Central memory CD8-positive, alpha-beta T cell (primary cell): Measurements from ENCODE around the gene MPRIP.
"Not testable (repeated sequence)": the region's sequence is repeated elsewhere in the genome, so short reads cannot be mapped to it uniquely, and the experiment has no call there.

ENCODE experiments used
- ATAC-seq: fragments of 150-1000 bp; cut with Tn5 transposase; replicated peaks from 2 replicates; pipeline ENCODE4 v1.10.0; 2022; ENCODE audit warnings: mild to moderate bottlenecking, moderate FRiP score, moderate number of reproducible peaks; ENCODE audit not compliant: poor library complexity, severe bottlenecking; ENCODE audit errors: extremely low read depth
- DNase-seq, 2 donors: peaks; one replicate each; pipeline ENCODE4 v3.0.0; 2021; ENCODE audit warnings: low spot score in 2 of 2
- H3K27ac Mint-ChIP-seq: one replicate; pipeline ENCODE4 v1.8.0; 2022; ENCODE audit warnings: low read depth, mild to moderate bottlenecking, moderate library complexity, mixed read lengths
- H3K27me3 Mint-ChIP-seq: one replicate; pipeline ENCODE4 v1.8.0; 2022; ENCODE audit warnings: mixed read lengths
- H3K36me3 Mint-ChIP-seq: one replicate; pipeline ENCODE4 v1.8.0; 2022; ENCODE audit warnings: mild to moderate bottlenecking, moderate library complexity, mixed read lengths; ENCODE audit not compliant: insufficient read depth
- H3K4me1 Mint-ChIP-seq: one replicate; pipeline ENCODE4 v1.8.0; 2022; ENCODE audit warnings: mixed read lengths
- H3K4me3 Mint-ChIP-seq: one replicate; pipeline ENCODE4 v1.8.0; 2022; ENCODE audit warnings: mild to moderate bottlenecking, moderate library complexity, mixed read lengths
- H3K9me3 Mint-ChIP-seq: one replicate; pipeline ENCODE4 v1.8.0; 2022; ENCODE audit warnings: mixed read lengths

Gene MPRIP

DNA sequence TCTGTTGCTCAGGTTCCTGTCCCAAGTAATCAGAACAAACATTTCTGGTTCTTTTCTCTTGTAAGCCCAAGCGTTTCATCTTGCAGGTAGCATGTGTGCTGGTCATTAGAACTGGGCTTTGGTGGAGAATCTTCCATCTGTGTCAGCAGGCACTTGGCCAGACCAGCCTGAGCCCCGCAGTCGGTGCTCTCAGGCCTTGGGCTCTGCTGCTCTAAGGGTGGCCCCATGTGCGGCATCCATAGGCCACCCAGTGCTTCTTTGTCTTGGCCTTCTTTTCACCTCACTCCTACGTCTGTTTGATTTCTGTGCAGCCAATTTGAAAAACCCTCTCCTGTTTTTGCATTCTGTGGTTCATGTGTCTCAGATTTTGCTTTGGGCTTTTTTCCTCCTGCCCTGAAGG is 112.3 kb downstream of the MPRIP start:
- peaks cover 24% of the 10 kb centered on the region for H3K4me1 Mint-ChIP-seq
- H3K27me3 Mint-ChIP-seq: no peaks in the 10 kb centered on the region
- DNase-seq (no peak), ATAC-seq (no peak)
- peak overlapping the region; percentile 16 for H3K27ac Mint-ChIP-seq
- peaks cover 35% of the 10 kb centered on the region for H3K36me3 Mint-ChIP-seq
- no peak overlapping the region for H3K4me3 Mint-ChIP-seq
- H3K9me3 Mint-ChIP-seq: no peaks in the 10 kb centered on the region

DNA sequence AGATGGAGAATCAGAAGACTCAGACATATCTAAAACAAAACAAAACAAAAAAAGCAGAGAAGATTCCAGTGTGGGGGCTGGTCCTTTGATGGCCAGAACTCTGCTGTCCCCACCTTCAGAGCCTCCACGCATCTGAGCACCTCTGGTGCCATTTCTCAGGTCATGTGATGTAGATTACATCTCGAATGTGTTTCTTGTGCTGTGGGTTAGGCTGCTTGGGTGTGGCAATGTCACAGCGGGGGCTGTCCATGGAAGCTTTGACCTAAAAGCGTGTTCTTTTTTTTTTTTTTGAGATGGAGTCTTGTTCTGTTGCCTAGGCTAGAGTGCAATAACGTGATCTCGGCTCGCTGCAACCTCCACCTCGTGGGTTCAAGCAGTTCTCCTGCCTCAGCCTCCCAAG is 112.7 kb downstream of the MPRIP start:
- peaks cover 24% of the 10 kb centered on the region for H3K4me1 Mint-ChIP-seq
- no peaks in the 10 kb centered on the region for H3K9me3 Mint-ChIP-seq
- no peak overlapping the region for H3K4me3 Mint-ChIP-seq
- DNase-seq: no peak
- H3K27me3 Mint-ChIP-seq: no peaks in the 10 kb centered on the region
- no peak for ATAC-seq
- H3K27ac Mint-ChIP-seq: peak overlapping the region; percentile 16
- peaks cover 34% of the 10 kb centered on the region for H3K36me3 Mint-ChIP-seq

DNA sequence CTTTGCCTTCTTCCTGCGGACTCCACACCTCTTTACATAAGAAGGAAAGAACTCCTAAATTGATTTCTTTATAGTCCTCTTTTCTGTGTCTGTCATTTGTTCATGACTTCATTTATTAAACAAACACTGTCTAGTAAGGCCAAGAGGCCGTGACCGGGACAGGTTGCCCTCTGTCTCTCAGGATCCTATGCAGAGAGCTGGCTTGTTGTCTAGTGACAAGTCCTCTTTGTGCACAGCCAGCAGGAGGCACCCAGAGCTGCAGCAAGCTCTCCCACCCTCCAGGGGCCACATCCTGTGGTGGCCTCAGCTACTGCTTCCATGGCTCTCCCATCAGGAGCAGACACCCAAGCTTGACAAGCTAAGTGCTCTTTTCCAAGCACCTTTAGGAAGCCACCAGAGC is 113.3 kb downstream of the MPRIP start:
- ATAC-seq (no peak), DNase-seq (no peak)
- Mint-ChIP-seq H3K9me3 (no peaks in the 10 kb centered on the region), H3K4me1 (peaks cover 24% of the 10 kb centered on the region), H3K4me3 (no peak overlapping the region), H3K27me3 (no peaks in the 10 kb centered on the region), H3K27ac (no peak overlapping the region), H3K36me3 (peaks cover 34% of the 10 kb centered on the region)

DNA sequence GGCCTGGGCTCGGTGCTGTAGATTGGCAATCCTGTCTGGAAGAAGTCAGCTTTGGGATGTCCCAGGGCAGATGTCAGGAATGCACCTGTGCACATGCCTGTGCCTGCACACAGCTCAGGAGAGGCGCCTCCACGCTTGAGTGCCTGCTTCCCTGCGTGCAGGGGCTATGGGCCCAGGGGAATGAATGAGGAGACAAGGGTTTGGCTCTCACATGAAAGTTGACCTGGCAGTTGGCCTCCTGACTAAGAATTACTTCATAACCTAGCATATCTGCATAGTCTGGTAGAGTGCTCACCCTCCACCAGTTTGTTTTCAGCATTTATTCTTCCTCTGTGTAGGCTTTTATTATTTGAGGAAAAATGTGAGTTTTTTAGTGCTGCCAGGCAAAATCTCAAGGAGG is 113.8 kb downstream of the MPRIP start:
- Mint-ChIP-seq H3K9me3 (no peaks in the 10 kb centered on the region), H3K4me3 (no peak overlapping the region), H3K27ac (no peak overlapping the region), H3K36me3 (peaks cover 34% of the 10 kb centered on the region), H3K27me3 (no peaks in the 10 kb centered on the region), H3K4me1 (peaks cover 24% of the 10 kb centered on the region)
- no peak for ATAC-seq
- DNase-seq: no peak

DNA sequence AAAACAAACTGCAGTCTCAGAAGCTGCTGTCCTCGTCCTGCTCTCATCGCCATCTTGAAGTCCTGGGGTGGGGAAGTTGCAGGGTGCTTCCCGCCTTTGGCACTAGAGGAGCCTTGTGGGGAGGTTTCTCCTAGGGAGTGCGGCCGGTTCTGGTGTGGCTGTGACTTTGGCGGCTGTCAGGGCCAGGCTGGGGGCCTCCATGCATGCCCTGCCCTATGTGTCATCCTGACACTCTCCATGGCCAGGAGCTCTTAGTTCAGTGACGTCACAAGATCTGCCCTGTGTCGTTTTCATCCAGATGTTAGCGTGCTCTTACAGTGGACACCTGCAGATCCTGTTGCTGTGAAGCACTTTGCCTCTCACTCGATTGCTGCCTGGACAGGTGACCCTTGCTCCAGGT is 114.3 kb downstream of the MPRIP start:
- Mint-ChIP-seq H3K4me1 (peaks cover 24% of the 10 kb centered on the region), H3K36me3 (peaks cover 35% of the 10 kb centered on the region), H3K4me3 (no peak overlapping the region), H3K27ac (no peak overlapping the region), H3K9me3 (no peaks in the 10 kb centered on the region), H3K27me3 (no peaks in the 10 kb centered on the region)
- ATAC-seq: no peak
- DNase-seq: no peak

DNA sequence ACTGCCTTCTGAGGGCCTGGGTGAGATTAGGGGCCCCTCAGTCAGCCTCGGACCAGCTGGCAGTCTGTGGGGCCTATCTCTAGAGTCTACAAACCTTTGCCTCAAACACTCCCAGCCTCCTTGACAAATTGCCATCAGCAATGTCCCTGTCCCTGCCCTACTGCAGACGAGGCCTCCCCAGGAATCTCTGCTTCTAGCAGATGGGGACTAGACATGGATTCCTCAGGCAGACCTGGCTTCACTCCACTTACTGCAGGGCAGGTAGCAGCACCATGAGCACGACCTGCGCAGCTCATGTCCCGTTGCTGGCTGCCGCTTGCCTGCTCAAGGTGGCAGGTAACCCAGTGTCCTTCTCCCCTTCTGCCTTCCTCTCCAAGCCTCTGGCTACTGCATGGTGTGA is 114.8 kb downstream of the MPRIP start:
- peaks cover 24% of the 10 kb centered on the region for H3K4me1 Mint-ChIP-seq
- no peak for ATAC-seq
- H3K27me3 Mint-ChIP-seq: no peaks in the 10 kb centered on the region

DNA sequence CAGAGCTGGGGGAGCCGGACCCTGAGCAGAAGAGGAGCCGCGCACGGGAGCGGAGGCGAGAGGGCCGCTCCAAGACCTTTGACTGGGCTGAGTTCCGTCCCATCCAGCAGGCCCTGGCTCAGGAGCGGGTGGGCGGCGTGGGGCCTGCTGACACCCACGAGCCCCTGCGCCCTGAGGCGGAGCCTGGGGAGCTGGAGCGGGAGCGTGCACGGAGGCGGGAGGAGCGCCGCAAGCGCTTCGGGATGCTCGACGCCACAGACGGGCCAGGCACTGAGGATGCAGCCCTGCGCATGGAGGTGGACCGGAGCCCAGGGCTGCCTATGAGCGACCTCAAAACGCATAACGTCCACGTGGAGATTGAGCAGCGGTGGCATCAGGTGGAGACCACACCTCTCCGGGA is 116.2 kb downstream of the MPRIP start:
- H3K27me3 Mint-ChIP-seq, ATAC-seq, H3K9me3 Mint-ChIP-seq, DNase-seq, H3K4me3 Mint-ChIP-seq, H3K27ac Mint-ChIP-seq: not testable (repeated sequence)
- peaks cover 12% of the 10 kb centered on the region for H3K4me1 Mint-ChIP-seq
- peaks cover 42% of the 10 kb centered on the region for H3K36me3 Mint-ChIP-seq

More for the DNA sequence above, 114.8 kb downstream of the MPRIP start:
- Mint-ChIP-seq H3K4me3 (no peak overlapping the region), H3K27ac (no peak overlapping the region), H3K36me3 (peaks cover 37% of the 10 kb centered on the region), H3K9me3 (no peaks in the 10 kb centered on the region)
- no peak for DNase-seq

DNA sequence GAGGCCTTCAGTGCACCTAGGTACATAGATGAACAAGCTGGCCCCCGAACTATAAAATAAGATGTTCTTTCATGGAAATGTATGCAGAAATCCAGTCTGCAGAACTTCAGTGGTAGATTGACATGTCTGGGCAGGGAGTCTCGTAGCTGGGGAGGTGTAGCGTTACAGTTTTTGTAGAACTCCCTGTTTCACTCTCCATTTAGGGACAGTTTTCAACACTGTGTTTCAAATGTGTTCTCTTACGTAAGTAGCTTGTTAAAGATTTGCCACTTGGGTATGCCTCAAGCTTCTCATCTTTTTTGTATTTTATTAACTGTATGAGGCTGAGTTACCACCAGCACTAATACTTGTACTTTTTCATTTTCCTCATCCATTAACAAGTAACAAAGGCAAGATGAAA is 117.3 kb downstream of the MPRIP start:
- no peaks in the 10 kb centered on the region for H3K27me3 Mint-ChIP-seq
- H3K9me3 Mint-ChIP-seq: no peaks in the 10 kb centered on the region
- H3K27ac Mint-ChIP-seq: no peak overlapping the region
- no peak overlapping the region for H3K4me3 Mint-ChIP-seq
- ATAC-seq (no peak), DNase-seq (no peak)
- H3K36me3 Mint-ChIP-seq: peaks cover 46% of the 10 kb centered on the region
- peaks cover 5% of the 10 kb centered on the region for H3K4me1 Mint-ChIP-seq

DNA sequence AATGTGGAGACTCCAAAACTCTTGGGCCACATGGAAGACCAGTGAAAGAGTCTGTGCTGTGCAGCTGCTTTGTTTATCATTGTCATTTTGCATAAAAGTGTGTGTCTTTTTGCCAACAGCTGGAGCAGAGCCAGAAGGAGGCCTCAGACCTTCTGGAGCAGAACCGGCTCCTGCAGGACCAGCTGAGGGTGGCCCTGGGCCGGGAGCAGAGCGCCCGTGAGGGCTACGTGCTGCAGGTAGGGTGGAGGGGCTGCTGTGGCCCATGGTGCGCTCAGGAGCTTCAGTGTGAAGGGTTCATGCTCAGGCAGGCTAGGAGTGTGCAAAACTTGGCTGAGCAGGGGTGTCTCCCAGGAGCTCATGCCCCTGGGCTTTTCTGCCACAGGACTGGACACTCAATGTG is 118.9 kb downstream of the MPRIP start:
- H3K27ac Mint-ChIP-seq: no peak overlapping the region
- ATAC-seq (no peak), DNase-seq (no peak)
- no peaks in the 10 kb centered on the region for H3K27me3 Mint-ChIP-seq
- peaks cover 6% of the 10 kb centered on the region for H3K4me1 Mint-ChIP-seq
- peaks cover 43% of the 10 kb centered on the region for H3K36me3 Mint-ChIP-seq
- H3K9me3 Mint-ChIP-seq: no peaks in the 10 kb centered on the region
- no peak overlapping the region for H3K4me3 Mint-ChIP-seq

DNA sequence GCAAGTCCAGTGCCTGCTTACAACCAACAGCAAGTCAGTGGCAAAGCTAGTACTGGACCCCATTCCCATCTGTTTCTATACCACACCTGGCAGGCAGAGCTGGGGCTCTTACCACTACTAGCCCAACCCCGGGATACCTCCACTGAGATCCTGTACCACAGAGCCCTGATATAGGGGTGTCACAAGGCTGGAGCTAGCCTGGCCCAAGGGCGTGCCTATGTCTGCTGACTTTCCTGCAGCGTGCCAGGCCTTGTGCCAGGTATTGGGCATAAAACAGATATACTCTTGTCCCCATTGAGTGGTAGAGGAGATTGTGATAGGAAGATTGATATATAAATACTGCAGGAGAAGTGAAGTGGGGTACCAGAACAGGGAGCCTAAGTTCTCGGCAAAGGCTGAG is 119.5 kb downstream of the MPRIP start:
- no peaks in the 10 kb centered on the region for H3K9me3 Mint-ChIP-seq
- H3K27me3 Mint-ChIP-seq: no peaks in the 10 kb centered on the region
- ATAC-seq (no peak), DNase-seq (no peak)
- H3K36me3 Mint-ChIP-seq: peaks cover 41% of the 10 kb centered on the region
- no peak overlapping the region for H3K27ac Mint-ChIP-seq
- H3K4me3 Mint-ChIP-seq: no peak overlapping the region
- peaks cover 6% of the 10 kb centered on the region for H3K4me1 Mint-ChIP-seq

DNA sequence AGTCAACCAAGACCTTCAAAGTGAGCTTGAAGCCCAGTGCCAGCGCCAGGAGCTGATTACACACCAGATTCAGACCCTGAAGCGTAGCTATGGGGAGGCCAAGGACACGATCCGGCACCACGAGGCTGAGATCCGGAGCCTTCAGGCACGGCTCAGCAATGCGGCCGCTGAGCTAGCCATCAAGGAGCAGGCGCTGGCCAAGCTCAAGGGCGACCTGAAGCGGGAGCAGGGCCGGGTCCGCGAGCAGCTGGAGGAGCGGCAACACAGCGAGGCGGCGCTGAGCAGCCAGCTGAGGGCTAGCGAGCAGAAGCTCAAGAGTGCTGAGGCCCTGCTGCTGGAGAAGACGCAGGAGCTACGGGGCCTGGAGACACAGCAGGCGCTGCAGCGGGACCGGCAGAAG is 121.9 kb downstream of the MPRIP start:
- H3K27ac Mint-ChIP-seq: no peak overlapping the region

DNA sequence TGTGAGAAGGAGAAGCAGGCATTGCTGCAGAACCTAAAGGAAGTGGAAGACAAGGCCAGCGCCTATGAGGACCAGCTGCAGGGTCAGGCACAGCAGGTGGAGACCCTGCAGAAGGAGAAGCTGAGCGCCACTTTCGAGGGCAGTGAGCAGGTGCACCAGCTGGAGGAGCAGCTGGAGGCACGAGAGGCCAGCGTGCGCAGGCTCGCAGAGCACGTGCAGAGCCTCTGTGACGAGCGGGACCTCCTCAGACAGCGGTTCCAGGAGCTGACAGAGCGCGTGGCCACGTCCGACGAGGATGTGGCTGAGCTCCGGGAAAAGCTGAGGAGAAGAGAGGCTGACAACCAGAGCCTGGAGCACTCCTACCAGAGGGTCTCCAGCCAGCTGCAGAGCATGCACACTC is 122.4 kb downstream of the MPRIP start:
- DNase-seq: no peak
- Mint-ChIP-seq H3K27ac (no peak overlapping the region), H3K4me1 (peaks cover 22% of the 10 kb centered on the region), H3K9me3 (no peaks in the 10 kb centered on the region), H3K4me3 (no peak overlapping the region), H3K36me3 (peaks cover 40% of the 10 kb centered on the region), H3K27me3 (no peaks in the 10 kb centered on the region)
- no peak for ATAC-seq

More for the DNA sequence above, 121.9 kb downstream of the MPRIP start:
- DNase-seq (no peak), ATAC-seq (no peak)
- H3K4me1 Mint-ChIP-seq: peaks cover 22% of the 10 kb centered on the region
- H3K36me3 Mint-ChIP-seq: peaks cover 44% of the 10 kb centered on the region
- no peak overlapping the region for H3K4me3 Mint-ChIP-seq
- no peaks in the 10 kb centered on the region for H3K9me3 Mint-ChIP-seq
- no peaks in the 10 kb centered on the region for H3K27me3 Mint-ChIP-seq

DNA sequence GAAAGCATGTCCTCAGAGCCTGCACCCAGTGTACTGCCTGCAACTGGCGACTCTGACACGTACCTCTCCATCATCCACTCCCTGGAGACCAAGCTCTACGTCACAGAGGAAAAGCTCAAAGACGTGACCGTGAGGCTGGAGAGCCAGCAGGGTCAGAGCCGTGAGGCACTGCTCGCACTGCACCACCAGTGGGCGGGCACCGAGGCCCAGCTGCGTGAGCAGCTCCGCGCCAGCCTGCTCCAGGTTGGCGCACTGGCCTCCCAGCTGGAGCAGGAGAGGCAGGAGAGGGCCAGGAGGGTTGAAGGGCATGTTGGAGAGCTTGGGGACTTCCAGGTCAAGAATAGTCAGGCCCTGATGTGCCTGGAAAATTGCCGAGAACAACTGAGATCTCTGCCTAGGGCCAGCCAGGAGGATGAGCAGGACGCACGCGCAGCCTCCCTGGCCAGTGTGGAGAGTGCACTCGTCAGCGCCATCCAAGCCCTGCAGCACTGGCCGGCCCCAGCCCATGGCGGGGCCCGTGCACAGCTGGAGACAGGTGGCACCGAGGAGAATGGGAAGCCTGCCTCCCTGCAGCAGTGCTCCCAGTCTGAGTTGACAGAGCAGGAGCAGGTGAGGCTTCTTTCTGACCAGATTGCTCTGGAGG is 123.5 kb downstream of the MPRIP start:
- no peaks in the 10 kb centered on the region for H3K27me3 Mint-ChIP-seq
- no peak overlapping the region for H3K4me3 Mint-ChIP-seq
- H3K9me3 Mint-ChIP-seq: no peaks in the 10 kb centered on the region
- H3K36me3 Mint-ChIP-seq: peaks cover 37% of the 10 kb centered on the region
- no peak for ATAC-seq
- no peak overlapping the region for H3K27ac Mint-ChIP-seq
- H3K4me1 Mint-ChIP-seq: peaks cover 22% of the 10 kb centered on the region
- no peak for DNase-seq
